ENCODE data around the gene SCAND1.
"Not testable (repeated sequence)": the region's sequence is repeated elsewhere in the genome, so short reads cannot be mapped to it uniquely, and the experiment has no call there.

Gene SCAND1

GRCh38 chr20:35959291-35959690 lies 5.0 kb upstream of the SCAND1 start:
- DNase-seq (ENCODE audit: low read depth): not testable (repeated sequence)

GRCh38 chr20:35956616-35957015 lies 2.3 kb upstream of the SCAND1 start:
- DNase-seq (ENCODE audit: low read depth): no peak

GRCh38 chr20:35954907-35955251 lies 577 bp upstream of the SCAND1 start:
- peak; percentile 26 for DNase-seq (ENCODE audit: low read depth)

- DNase-seq (ENCODE audit: low read depth): peak; percentile 56
Measured at GRCh38 chr20:35953387-35954199, 709 bp downstream of the SCAND1 start.

GRCh38 chr20:35952480-35953386 lies 1.6 kb downstream of the SCAND1 start:
- DNase-seq (ENCODE audit: low read depth): no peak

GRCh38 chr20:35952080-35952479 lies 2.2 kb downstream of the SCAND1 start:
- not testable (repeated sequence) for DNase-seq (ENCODE audit: low read depth)

GRCh38 chr20:35950093-35950492 lies 4.2 kb downstream of the SCAND1 start:
- no peak for DNase-seq (ENCODE audit: low read depth)

- no peak for DNase-seq (ENCODE audit: low read depth)
Measured at GRCh38 chr20:35947907-35948306, 6.4 kb downstream of the SCAND1 start.

GRCh38 chr20:35947489-35947888 lies 6.8 kb downstream of the SCAND1 start:
- DNase-seq (ENCODE audit: low read depth): no peak

GRCh38 chr20:35942243-35942642 lies 12.1 kb downstream of the SCAND1 start:
- no peak for DNase-seq (ENCODE audit: low read depth)

GRCh38 chr20:35941620-35942019 lies 12.7 kb downstream of the SCAND1 start:
- no peak for DNase-seq (ENCODE audit: low read depth)

GRCh38 chr20:35939264-35939663 lies 15.0 kb downstream of the SCAND1 start:
- no peak for DNase-seq (ENCODE audit: low read depth)

- DNase-seq (ENCODE audit: low read depth): no peak
Measured at GRCh38 chr20:35934050-35934449, 20.3 kb downstream of the SCAND1 start.

- no peak for DNase-seq (ENCODE audit: low read depth)
Measured at GRCh38 chr20:35929301-35929700, 25.0 kb downstream of the SCAND1 start.

GRCh38 chr20:35920523-35920922 lies 33.8 kb downstream of the SCAND1 start:
- DNase-seq (ENCODE audit: low read depth): no peak

- DNase-seq (ENCODE audit: low read depth): no peak
Measured at GRCh38 chr20:35918021-35918420, 36.3 kb downstream of the SCAND1 start.

GRCh38 chr20:35917077-35917476 lies 37.2 kb downstream of the SCAND1 start:
- no peak for DNase-seq (ENCODE audit: low read depth)

GRCh38 chr20:35912881-35913280 lies 41.4 kb downstream of the SCAND1 start:
- DNase-seq (ENCODE audit: low read depth): no peak

GRCh38 chr20:35910254-35910653 lies 44.0 kb downstream of the SCAND1 start:
- DNase-seq (ENCODE audit: low read depth): no peak

- no peak for DNase-seq (ENCODE audit: low read depth)
Measured at GRCh38 chr20:35909796-35910195, 44.5 kb downstream of the SCAND1 start.

GRCh38 chr20:35909176-35909575 lies 45.1 kb downstream of the SCAND1 start:
- DNase-seq (ENCODE audit: low read depth): no peak

GRCh38 chr20:35908007-35908406 lies 46.3 kb downstream of the SCAND1 start:
- DNase-seq (ENCODE audit: low read depth): no peak
